Activated T-cell treated with anti-CD3 and anti-CD28 coated beads, Interleukin-2, amount 50 U/mL, for 4 hours (primary cell): ENCODE data around the gene ATP4A. TPM values are rescaled to one million over a fixed set of nuclear protein-coding genes. Genes with fewer than 3 reads are reported as not detected.

Experiments used
- total RNA-seq, 3 donors: library from RNA; stranded (reverse); gene quantifications; one replicate each; pipeline ENCODE4 v1.2.1, GENCODE V29; 2021

Gene ATP4A
- total RNA-seq, 3 donors from 2014 or later: not detected

Other genes starting within 250 kb of the ATP4A start
- 1 to 10 TPM; 1.3 to 5.2 (median 1.4) TPM for gene CD22, start 234.5 kb downstream of the ATP4A start, total RNA-seq
- gene FFAR1, start 215.8 kb downstream of the ATP4A start, total RNA-seq: not detected
- under 1 TPM; 0.30 to 0.91 (median 0.61) TPM for gene FFAR3, start 205.2 kb downstream of the ATP4A start, total RNA-seq
- under 1 TPM in 2 of 3 donors, not detected in 1; 0.21 to 0.25 TPM for gene GPR42, start 192.6 kb downstream of the ATP4A start, total RNA-seq
- not detected for gene FFAR2, start 115.4 kb downstream of the ATP4A start, total RNA-seq
- gene KRTDAP, start 73.2 kb downstream of the ATP4A start, total RNA-seq: not detected
- gene DMKN, start 50.0 kb downstream of the ATP4A start, total RNA-seq: 1 to 10 TPM in 1 of 3 donors, under 1 TPM in 2; 0.49 to 1.3 (median 0.95) TPM
- gene SBSN, start 35.3 kb downstream of the ATP4A start, total RNA-seq: not detected
- gene GAPDHS, start 30.2 kb downstream of the ATP4A start, total RNA-seq: not detected
- 100 to 1,000 TPM; 111 to 148 (median 115) TPM for gene TMEM147, start 18.0 kb downstream of the ATP4A start, total RNA-seq
- gene PMIS2, start 22.5 kb upstream of the ATP4A start, total RNA-seq: not detected
- 10 to 100 TPM; 39.2 to 48.1 (median 41.3) TPM for gene HAUS5, start 49.1 kb upstream of the ATP4A start, total RNA-seq
- gene RBM42, start 65.4 kb upstream of the ATP4A start, total RNA-seq: 100 to 1,000 TPM; 136 to 153 (median 139) TPM
- 1 to 10 TPM in 1 of 3 donors, under 1 TPM in 2; 0.16 to 1.2 (median 0.56) TPM for gene ETV2, start 78.1 kb upstream of the ATP4A start, total RNA-seq
- gene COX6B1, start 84.7 kb upstream of the ATP4A start, total RNA-seq: 100 to 1,000 TPM; 462 to 480 (median 465) TPM
- under 1 TPM; 0.22 to 0.26 (median 0.23) TPM for gene UPK1A, start 102.9 kb upstream of the ATP4A start, total RNA-seq
- gene ZBTB32, start 140.9 kb upstream of the ATP4A start, total RNA-seq: 100 to 1,000 TPM in 2 of 3 donors, 10 to 100 TPM in 1; 90.8 to 136 (median 101) TPM
- 10 to 100 TPM; 64.1 to 74.8 (median 74.5) TPM for gene KMT2B, start 154.3 kb upstream of the ATP4A start, total RNA-seq
- 10 to 100 TPM; 24.0 to 32.7 (median 29.8) TPM for gene IGFLR1, start 178.8 kb upstream of the ATP4A start, total RNA-seq
- gene U2AF1L4, start 181.8 kb upstream of the ATP4A start, total RNA-seq: 10 to 100 TPM; 18.9 to 25.2 (median 19.4) TPM
- 10 to 100 TPM; 46.1 to 49.3 (median 47.9) TPM for gene PSENEN, start 182.0 kb upstream of the ATP4A start, total RNA-seq
- gene LIN37, start 184.9 kb upstream of the ATP4A start, total RNA-seq: 1 to 10 TPM; 5.8 to 6.4 (median 6.4) TPM
- gene HSPB6, start 193.4 kb upstream of the ATP4A start, total RNA-seq: under 1 TPM; 0.22 to 0.46 (median 0.37) TPM
- gene PROSER3, start 194.5 kb upstream of the ATP4A start, total RNA-seq: 10 to 100 TPM; 27.2 to 33.7 (median 27.3) TPM
- 1 to 10 TPM; 5.5 to 6.9 (median 6.2) TPM for gene ARHGAP33, start 211.9 kb upstream of the ATP4A start, total RNA-seq
- not detected for gene PRODH2, start 249.2 kb upstream of the ATP4A start, total RNA-seq